Ovary (tissue), 9 donors: ENCODE results near the gene ZPBP2. TPM values are rescaled to one million over a fixed set of nuclear protein-coding genes. Genes with fewer than 3 reads are reported as not detected.
"Not testable (repeated sequence)": the region's sequence is repeated elsewhere in the genome, so short reads cannot be mapped to it uniquely, and the experiment has no call there.

Experiments used
- DNase-seq, 5 donors: peaks; one replicate each; pipeline ENCODE4 v3.0.0-alpha.2; 2019 to 2020
- H3K27ac ChIP-seq, 2 donors: fragments of 200-600 bp; one replicate each; pipeline versions ENCODE4 v1.5.1 to v1.8.0; 2019 to 2022
- H3K27me3 ChIP-seq: fragments of 200-600 bp; one replicate; pipeline ENCODE4 v1.8.0; 2022
- H3K36me3 ChIP-seq: fragments of 200-600 bp; sonication (generic); one replicate; pipeline ENCODE4 v1.5.1; 2019
- H3K4me1 ChIP-seq: one replicate; pipeline ENCODE4 v1.8.1; 2013; ENCODE audit warnings: mild to moderate bottlenecking, moderate library complexity; ENCODE audit not compliant: insufficient read depth
- H3K4me3 ChIP-seq: fragments of 200-600 bp; sonication (generic); one replicate; pipeline ENCODE4 v1.5.1; 2017
- H3K9me3 ChIP-seq, 2 donors: fragments of 200-600 bp in 1 of 2; sonication (generic) in 1 of 2; one replicate each; pipeline versions ENCODE4 v1.5.1 to v1.8.1; 2013 to 2019; ENCODE audit warnings: mild to moderate bottlenecking in 1 of 2, moderate library complexity in 1 of 2
- CTCF ChIP-seq, 3 donors: fragments of 450-650 bp in 2 of 3; fragments of 200-600 bp in 1 of 3; IDR thresholded peaks; one replicate each; pipeline versions ENCODE4 v1.5.1 to v1.8.0; 2016 to 2022; ENCODE audit warnings: antibody characterized with exemption in 3 of 3, mild to moderate bottlenecking in 1 of 3
- EP300 ChIP-seq: sonication (generic); formaldehyde crosslinking; IDR thresholded peaks from one replicate; pipeline ENCODE4 v1.6.1; 2017; ENCODE audit warnings: antibody characterized with exemption
- POLR2A ChIP-seq: fragments of 450-650 bp; IDR thresholded peaks from one replicate; pipeline ENCODE4 v1.6.1; 2017; ENCODE audit warnings: antibody characterized with exemption, mild to moderate bottlenecking, moderate library complexity
- WGBS, 3 donors: extraction: QIAGEN DNeasy Blood & Tissue Kit in 1 of 3; methylation state at CpG; one replicate each; pipeline versions ENCODE4 v1.1.5 to v1.1.7; 2013 to 2017; 5-methylcytosine and 5-hydroxymethylcytosine counted together
- intact Hi-C, 4 donors: fragments of 100-400 bp; cut with DNase I; formaldehyde crosslinking; loops; one replicate each; pipeline versions ENCODE4 v1.11.0 to v1.15.1; 2022 to 2023
- polyA plus RNA-seq, 2 donors: library from polyadenylated mRNA; stranded (reverse); fragments of 200-250 nt in 1 of 2; fragments of 350-450 nt in 1 of 2; fragmentation: Illumina TruSeq in 1 of 2; extraction: RNeasy Lipid Tissue Mini Kit (QIAGEN cat#74804) in 1 of 2; gene quantifications; one replicate each; pipeline ENCODE4 v1.2.3, GENCODE V29; 2013 to 2014
- total RNA-seq, 7 donors: library from RNA; depleted of rRNA in 2 of 7; stranded (reverse); fragments of >200 nt in 2 of 7; fragmentation: NEBNext Ultra II Directional in 3 of 7; extraction: Animal tissue kit (Norgen Biotek cat#: 25700) in 3 of 7; gene quantifications; one replicate each; pipeline versions ENCODE4 v1.1.0 to v1.2.4, GENCODE V29; 2016 to 2023
- donor health status: DM: no; HTN: no; CAD: no; lungs with moderate emphysema.
- donor health status: DM: no; HTN: no; CAD: no.
- donor health status: Bipolar disorder and iron deficiency.
- donor health status: DM: yes; HTN: yes; CAD: no.
- donor health status: DM: no; HTN: no; CAD: no.
- donor health status: DM: yes; HTN: yes; CAD: no.

Gene ZPBP2
- total and polyA plus RNA-seq, 9 donors, result not detected

GRCh38 chr17:39872751-39873150 is 4.7 kb downstream of the ZPBP2 start:
- intact Hi-C loops, result no loop called here
- WGBS, 3 donors, result 69 to 83% (median 69%) methylated on average over 2 of the region's 2 CpGs
- Histone ChIP-seq H3K4me3 (no peak overlapping the region), H3K27ac (no peak overlapping the region), H3K36me3 (no peaks in the 10 kb centered on the region), H3K9me3 (peaks cover 0 to 11% of the 10 kb centered on the region in 2 donors), H3K4me1 (no peaks in the 10 kb centered on the region), H3K27me3 (no peaks in the 10 kb centered on the region)
- TF ChIP-seq EP300 (no peak), POLR2A (no peak), CTCF (IDR thresholded peaks at IDR 0.05) (no peak)
- DNase-seq, result no peak

GRCh38 chr17:39886102-39886501 is 18.1 kb downstream of the ZPBP2 start:
- WGBS, 3 donors, result 62 to 68% (median 66%) methylated on average over 5 of the region's 5 CpGs
- H3K4me1 ChIP-seq, H3K27ac ChIP-seq, DNase-seq, intact Hi-C loops, H3K4me3 ChIP-seq, H3K9me3 ChIP-seq, H3K27me3 ChIP-seq, H3K36me3 ChIP-seq: not testable (repeated sequence)

- no peak for DNase-seq
- TF ChIP-seq EP300 (no peak), POLR2A (no peak), CTCF (IDR thresholded peaks at IDR 0.05) (no peak)
- H3K36me3 ChIP-seq, result no peaks in the 10 kb centered on the region
- no peaks in the 10 kb centered on the region for H3K4me1 ChIP-seq
- no peaks in the 10 kb centered on the region for H3K9me3 ChIP-seq
- intact Hi-C loops, result no loop called here
- no peaks in the 10 kb centered on the region for H3K27me3 ChIP-seq
- no peak overlapping the region for H3K4me3 ChIP-seq
- no peak overlapping the region for H3K27ac ChIP-seq
Measured at GRCh38 chr17:39887078-39887477, 19.1 kb downstream of the ZPBP2 start.

- H3K4me3 ChIP-seq, result no peak overlapping the region
- WGBS, 3 donors, result 17 to 33% (median 28%) methylated on average over 2 of the region's 2 CpGs
- TF ChIP-seq CTCF (IDR thresholded peaks at IDR 0.05) (no peak), POLR2A (no peak), EP300 (no peak)
- DNase-seq, result no peak
- no peaks in the 10 kb centered on the region for H3K27me3 ChIP-seq
- no peaks in the 10 kb centered on the region for H3K4me1 ChIP-seq
- intact Hi-C loops, result no loop called here
- H3K9me3 ChIP-seq, result no peaks in the 10 kb centered on the region
- no peak overlapping the region for H3K27ac ChIP-seq
- no peaks in the 10 kb centered on the region for H3K36me3 ChIP-seq
Measured at GRCh38 chr17:39889200-39889599, 21.2 kb downstream of the ZPBP2 start.

GRCh38 chr17:39894681-39895376 is 26.8 kb downstream of the ZPBP2 start:
- WGBS, 3 donors, result 10 to 23% (median 12%) methylated on average over 3 of the region's 3 CpGs
- Histone ChIP-seq H3K4me3 (no peak overlapping the region), H3K27ac (no peak overlapping the region), H3K9me3 (no peaks in the 10 kb centered on the region), H3K27me3 (no peaks in the 10 kb centered on the region), H3K36me3 (no peaks in the 10 kb centered on the region), H3K4me1 (no peaks in the 10 kb centered on the region)
- DNase-seq, result no peak
- intact Hi-C loops, result no loop called here
- TF ChIP-seq EP300 (no peak), POLR2A (no peak), CTCF (IDR thresholded peaks at IDR 0.05) (no peak)
